NCI-H2171 treated with DMSO at 0.1 percent for 48 hours (cell line): ENCODE results near the gene GBP4.
"Not testable (repeated sequence)": the region's sequence is repeated elsewhere in the genome, so short reads cannot be mapped to it uniquely, and the experiment has no call there.

Experiments
- DNase-seq: peaks from one replicate; lab custom pipeline; 2025; lab: John Stamatoyannopoulos, UW

Gene GBP4, protein sequence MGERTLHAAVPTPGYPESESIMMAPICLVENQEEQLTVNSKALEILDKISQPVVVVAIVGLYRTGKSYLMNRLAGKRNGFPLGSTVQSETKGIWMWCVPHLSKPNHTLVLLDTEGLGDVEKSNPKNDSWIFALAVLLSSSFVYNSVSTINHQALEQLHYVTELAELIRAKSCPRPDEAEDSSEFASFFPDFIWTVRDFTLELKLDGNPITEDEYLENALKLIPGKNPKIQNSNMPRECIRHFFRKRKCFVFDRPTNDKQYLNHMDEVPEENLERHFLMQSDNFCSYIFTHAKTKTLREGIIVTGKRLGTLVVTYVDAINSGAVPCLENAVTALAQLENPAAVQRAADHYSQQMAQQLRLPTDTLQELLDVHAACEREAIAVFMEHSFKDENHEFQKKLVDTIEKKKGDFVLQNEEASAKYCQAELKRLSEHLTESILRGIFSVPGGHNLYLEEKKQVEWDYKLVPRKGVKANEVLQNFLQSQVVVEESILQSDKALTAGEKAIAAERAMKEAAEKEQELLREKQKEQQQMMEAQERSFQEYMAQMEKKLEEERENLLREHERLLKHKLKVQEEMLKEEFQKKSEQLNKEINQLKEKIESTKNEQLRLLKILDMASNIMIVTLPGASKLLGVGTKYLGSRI

DNA sequence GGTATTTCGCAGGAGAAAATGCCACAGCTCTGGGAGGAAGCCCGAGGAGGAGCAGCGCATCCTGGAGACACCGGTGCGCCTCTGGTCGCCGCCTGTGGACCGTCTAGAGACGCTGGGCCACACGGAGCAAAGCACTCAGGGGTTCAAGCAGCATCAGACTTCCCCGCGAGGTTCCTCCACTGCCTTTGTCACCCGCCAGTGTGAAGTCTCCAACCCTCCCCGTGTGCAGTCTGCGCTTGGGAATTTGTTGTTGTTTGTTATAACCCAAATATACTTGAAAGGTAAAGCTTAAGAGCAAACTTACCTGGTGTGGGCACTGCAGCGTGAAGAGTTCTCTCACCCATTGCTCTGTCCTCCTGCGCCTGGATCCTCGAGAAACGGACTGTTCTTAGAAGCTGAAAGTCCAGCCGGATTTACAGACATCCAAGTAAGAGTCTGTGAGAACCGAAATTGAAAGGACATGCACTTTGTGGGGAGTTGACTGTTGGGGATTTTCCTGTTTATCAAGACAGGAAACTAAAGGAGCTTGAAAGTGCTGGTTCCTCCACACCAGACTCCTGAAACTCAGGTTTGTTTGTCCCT lies at the start of gene GBP4:
Gene GBP4, minus strand, starts transcription at position 452 of the 582 bp plus-strand sequence. Its CDS starts 108 bp downstream, at position 344.
- no peak for DNase-seq

- DNase-seq, result no peak
Measured at GRCh38 chr1:89243046-89243445, 44.3 kb upstream of the GBP4 start.

- no peak for DNase-seq
Measured at GRCh38 chr1:89221341-89221740, 22.6 kb upstream of the GBP4 start.

DNA sequence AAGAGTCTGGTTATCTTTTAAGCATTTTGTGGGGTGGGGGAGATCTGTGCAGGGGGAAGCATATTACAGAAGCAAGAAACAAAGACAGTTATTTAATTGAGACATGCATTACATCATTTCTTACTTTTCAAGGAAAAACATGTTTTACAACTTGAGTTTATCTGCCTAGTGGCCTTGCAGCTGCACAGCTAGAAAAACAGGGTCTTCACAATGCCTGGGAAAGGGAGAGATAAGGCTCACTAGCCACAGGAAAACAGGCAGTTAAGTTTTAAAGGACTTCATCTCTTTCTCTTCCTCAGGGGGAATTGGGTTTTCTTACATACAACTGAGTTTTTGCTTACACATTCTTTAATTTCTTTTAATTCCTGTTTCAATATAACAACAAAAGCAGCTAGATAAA lies 21.1 kb upstream of the GBP4 start:
- DNase-seq, result not testable (repeated sequence)

- DNase-seq, result not testable (repeated sequence)
Measured at GRCh38 chr1:89218941-89219340, 20.2 kb upstream of the GBP4 start.

GRCh38 chr1:89213347-89213746 lies 14.6 kb upstream of the GBP4 start:
- DNase-seq, result no peak

GRCh38 chr1:89211035-89211634 lies 12.4 kb upstream of the GBP4 start:
- no peak for DNase-seq

- DNase-seq, result no peak
Measured at GRCh38 chr1:89206373-89206772, 7.6 kb upstream of the GBP4 start.

- no peak for DNase-seq
Measured at GRCh38 chr1:89203166-89203565, 4.4 kb upstream of the GBP4 start.

DNA sequence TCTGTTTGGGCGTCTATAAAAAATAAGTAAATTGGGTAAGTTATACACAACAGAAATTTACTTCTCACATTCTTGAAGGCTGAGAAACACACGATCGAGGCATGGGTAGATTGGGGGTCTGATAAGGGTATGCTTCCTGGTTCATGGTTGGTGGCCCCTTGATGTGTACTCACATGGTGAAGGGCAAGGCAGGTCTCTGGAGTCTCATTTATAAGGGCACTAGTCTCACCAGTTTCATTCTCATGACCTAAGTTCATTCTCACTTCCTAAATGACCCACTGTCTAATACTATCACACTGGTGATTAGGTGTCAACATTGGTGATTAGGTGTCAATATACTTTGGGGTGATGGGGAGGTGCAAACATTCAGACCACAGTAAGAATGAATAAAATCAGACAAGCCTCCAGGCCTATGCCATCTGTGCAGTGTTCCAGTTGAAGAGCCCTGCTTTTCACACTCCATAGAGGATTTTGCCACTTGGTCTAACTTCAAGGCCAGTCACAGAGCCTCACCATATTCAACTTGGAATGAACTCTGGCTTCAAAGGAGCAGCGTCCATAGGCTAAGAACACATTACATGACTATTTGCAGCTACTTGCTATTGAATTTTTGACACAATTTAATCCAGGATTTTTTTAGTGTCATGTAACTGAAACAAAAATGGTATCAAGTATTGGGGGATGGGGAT lies 2.5 kb upstream of the GBP4 start:
- no peak for DNase-seq

GRCh38 chr1:89200663-89201062 lies 1.9 kb upstream of the GBP4 start:
- DNase-seq, result no peak

GRCh38 chr1:89199525-89200031 lies 836 bp upstream of the GBP4 start:
- no peak for DNase-seq

GRCh38 chr1:89198081-89198480 lies 661 bp downstream of the GBP4 start:
- no peak for DNase-seq

DNA sequence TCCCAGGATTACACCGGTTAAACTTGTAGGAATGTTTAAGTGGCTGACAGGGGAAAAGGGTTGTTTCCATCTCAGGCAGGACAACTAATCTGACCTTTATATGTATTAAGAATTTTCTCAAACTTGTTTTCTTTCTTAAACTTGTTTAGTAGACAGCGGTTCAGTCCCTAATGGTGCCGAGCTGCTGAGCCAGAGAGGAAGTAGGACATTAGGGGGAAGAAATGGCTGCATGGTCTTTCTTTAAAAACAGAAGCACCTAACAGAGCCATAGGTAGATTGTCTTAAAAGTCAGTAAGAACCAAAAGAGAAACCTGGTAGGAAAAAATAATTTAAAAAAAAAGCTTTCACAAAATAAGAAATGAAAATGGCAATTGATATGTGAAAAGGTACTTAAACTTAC lies 3.3 kb downstream of the GBP4 start:
- no peak for DNase-seq

- DNase-seq, result no peak
Measured at GRCh38 chr1:89191314-89191713, 7.4 kb downstream of the GBP4 start.

DNA sequence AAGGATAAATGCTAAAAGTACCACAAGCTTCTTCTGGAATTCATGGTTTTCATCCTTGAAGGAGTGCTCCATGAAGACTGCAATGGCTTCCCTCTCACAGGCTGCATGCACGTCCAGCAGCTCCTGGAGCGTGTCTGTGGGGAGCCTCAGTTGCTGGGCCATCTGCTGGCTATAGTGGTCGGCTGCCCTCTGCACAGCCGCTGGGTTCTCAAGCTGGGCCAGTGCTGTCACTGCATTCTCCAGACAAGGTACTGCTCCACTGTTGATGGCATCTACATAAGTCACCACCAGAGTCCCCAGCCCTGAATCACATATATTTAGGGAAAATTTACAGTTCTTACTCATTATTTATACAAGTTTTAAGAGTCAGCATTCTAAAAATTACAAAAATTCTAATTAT lies 8.7 kb downstream of the GBP4 start:
- no peak for DNase-seq

DNA sequence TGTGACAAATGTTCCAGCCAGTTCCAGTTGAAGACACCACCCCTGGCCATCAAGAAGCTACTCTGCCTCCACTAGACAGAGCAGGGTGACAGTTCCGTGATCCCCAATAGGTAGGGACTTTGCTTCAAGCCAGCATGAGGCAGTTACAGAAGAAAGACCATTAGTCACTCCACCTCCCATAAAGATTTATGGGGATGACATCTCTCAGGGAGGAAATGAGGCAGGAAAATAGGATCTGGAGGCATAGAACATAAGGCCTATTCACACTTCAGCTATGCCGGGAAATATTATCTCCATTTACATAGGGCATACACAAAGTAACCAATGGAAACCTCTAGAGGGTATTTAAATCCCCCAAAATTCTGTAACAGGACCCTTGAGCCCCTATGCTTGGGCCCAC lies 19.4 kb downstream of the GBP4 start:
- DNase-seq, result no peak

DNA sequence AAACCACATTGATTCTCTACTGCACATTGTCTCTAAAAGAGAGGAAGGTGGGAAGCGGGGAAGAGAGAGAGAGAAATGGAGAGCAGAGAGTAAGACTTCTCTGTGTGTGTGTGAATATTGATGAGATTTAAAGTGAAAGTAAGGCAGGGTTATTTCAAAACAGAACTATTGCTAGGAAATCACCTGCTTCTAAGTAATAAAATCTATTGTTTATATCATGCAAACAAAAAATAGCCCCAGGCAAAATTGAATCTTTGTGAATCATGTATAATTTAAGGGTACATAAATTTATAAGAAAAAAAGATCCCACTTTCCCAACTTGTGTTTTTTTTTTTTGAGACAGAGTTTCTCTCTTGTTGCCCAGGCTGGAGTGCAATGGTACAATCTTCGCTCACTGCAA lies 21.8 kb downstream of the GBP4 start:
- DNase-seq, result no peak

DNA sequence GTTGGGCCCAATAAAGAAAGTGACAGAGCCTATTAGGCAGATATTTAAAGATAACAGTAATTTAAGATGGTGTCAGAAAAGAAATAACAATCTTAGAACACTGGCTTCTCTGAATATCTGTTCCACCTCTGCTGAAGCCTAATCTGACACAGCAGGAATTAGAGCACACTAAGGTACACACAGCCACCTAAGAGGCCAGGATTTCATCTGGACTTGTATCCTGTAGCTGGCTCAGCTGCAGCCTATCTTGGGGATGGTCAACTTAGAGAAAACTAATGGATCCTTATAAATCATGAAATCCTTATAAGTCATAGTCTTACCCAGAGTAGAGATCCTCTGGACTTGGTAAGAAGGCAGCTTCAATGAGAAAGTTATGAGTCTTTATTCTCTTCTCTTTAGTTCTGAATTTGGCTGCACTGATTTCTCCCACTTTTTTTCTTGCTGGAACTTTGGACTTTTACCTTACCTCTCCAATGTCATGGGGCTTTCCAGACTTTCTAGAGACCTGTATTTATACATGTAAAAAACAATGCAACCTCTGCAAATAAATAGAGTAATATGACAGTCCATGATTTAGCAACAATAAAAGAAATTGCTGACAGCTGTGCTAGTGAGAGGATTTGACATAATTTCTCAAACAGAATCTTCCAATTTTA lies 23.0 kb downstream of the GBP4 start, which contains the start of gene GBP7:
Gene GBP7, minus strand, starts transcription at position 403 of the 656 bp plus-strand sequence. CDS start 4,068 bp downstream, outside the sequence.
- DNase-seq, result no peak

DNA sequence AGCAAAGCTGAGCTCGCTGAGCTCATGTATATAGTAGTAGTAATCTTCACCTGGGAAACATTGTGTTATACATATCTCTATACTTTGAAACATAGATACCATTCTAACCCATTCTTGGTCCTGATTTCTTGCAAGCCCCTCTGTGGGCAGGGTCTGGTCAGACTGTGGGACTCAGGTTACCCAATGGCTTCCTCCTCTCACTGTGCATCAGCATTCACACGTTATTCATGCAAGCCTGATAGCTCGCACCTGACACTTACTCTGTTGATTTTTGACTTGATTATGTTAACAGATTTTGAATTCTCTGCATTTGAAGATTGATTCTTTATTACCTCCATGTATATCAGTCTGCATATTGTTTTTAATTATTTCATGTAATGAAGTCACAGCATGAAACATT lies 24.3 kb downstream of the GBP4 start:
- DNase-seq, result no peak

DNA sequence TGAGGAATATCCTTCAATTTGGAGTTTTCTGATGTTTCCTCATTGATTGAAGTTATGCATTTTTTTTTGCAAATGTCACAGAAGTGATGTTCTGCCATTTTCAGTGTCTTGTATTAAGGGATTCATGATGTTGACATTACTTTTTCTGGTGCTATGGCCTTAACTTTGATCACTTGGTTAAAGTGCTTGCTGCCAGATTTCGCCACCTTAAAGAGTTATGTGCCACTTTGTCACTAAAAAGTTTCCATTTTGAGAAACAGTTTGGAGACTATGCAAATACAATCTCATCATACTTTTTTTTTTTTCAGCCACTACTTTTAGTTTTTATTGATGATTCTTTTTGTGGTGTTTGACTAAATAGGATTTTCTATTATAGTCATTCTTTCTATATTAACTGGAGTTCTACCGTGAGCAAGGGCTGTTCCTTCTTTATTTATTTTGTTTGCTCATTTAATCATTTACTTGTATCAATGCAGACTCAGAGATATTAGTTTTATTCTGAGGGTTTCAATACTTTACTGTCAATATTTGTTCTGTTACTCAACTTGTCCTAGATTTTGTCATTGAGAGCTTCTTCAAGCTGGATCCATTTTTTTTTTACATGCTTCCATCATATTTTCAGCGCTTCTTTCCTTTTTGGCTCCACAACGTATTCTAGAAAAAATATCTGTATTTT lies 26.1 kb downstream of the GBP4 start:
- no peak for DNase-seq
